ENCODE measurements around the gene MUTYH.

- TF ChIP-seq POLR2A (IDR thresholded peaks at IDR 0.05; ENCODE audit: control extremely low read depth in 1 of 2, low read depth in 2 of 2, low read length in 2 of 2) (no peak), TCF12 (IDR thresholded peaks at IDR 0.05; ENCODE audit: low read depth, low read length) (no peak), SP2 (IDR thresholded peaks at IDR 0.05; ENCODE audit: low read length) (no peak), CTCF (IDR thresholded peaks at IDR 0.05; ENCODE audit: control extremely low read depth in 1 of 3, insufficient read depth in 1 of 3, low read depth in 1 of 3, low read length in 3 of 3) (no peak), CBX8 (IDR thresholded peaks at IDR 0.05; ENCODE audit: borderline replicate concordance, low read depth, low read length) (no peak), YY1 (IDR thresholded peaks at IDR 0.05; ENCODE audit: low read depth, low read length) (no peak), POLR2AphosphoS5 (IDR thresholded peaks at IDR 0.05; ENCODE audit: low read depth, low read length) (no peak)
These were observed 17.7 kb downstream of the MUTYH start for GRCh38 chr1:45322486-45323040.
